Activated CD4-positive, alpha-beta T cell treated with anti-CD3 and anti-CD28 coated beads, Interleukin-2, amount 50 U/mL, for 1 hour (primary cell): ENCODE results near the gene SFMBT2.
"Not testable (repeated sequence)": the region's sequence is repeated elsewhere in the genome, so short reads cannot be mapped to it uniquely, and the experiment has no call there.

Experiments
- DNase-seq: peaks from one replicate; pipeline ENCODE4 v3.0.0-alpha.2; 2020

SFMBT2 gene

DNA sequence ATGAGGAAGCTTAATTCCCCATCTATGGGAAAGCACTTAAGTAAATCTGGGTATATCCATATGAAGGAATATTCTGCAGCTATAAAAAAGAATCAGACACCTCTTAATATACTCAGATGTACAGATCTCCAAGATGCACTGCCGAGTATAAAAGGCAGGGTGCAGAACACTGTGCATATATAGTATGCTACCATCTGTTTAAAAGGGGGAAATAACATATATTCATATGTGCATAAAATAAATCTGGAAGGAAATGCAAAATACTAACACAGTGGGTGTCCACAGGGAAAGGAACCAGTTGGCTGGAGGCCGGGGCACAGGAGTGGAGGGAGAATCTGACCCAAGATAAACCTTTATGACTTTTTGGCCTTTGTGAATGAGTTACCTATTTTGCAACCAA, 201.4 kb downstream of the SFMBT2 start:
- DNase-seq: no peak

DNA sequence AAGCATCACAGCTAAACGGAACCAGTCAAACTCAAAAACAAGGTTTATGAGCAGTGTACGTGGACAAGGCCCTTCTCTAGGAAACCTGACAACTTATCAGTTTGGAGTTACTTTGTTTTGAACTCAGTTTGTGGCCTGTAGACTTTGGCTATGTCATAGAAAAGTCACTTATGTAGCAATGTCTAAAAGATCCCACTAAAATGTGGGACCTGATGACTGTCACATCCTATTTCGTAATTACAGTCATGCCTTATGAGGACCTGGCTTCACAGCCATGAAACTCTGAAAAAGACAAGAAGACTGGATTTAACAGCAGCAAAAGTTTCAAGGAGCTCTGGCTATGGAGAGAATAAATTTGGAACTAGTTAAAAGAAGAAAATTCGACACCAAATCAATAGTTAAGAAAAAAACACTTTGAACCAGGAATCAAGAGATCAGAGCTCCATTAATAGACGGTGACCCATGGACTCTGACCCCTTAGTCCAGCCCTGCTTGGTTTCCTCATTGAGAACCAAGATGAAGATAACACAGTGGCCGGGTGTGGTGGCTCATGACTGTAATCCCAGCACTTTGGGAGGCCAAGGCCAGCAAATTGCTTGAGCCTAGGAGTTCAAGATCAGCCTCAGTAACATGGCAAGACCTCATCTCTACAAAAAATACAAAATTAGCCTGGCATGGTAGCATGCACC, 204.3 kb downstream of the SFMBT2 start:
- no peak for DNase-seq

DNA sequence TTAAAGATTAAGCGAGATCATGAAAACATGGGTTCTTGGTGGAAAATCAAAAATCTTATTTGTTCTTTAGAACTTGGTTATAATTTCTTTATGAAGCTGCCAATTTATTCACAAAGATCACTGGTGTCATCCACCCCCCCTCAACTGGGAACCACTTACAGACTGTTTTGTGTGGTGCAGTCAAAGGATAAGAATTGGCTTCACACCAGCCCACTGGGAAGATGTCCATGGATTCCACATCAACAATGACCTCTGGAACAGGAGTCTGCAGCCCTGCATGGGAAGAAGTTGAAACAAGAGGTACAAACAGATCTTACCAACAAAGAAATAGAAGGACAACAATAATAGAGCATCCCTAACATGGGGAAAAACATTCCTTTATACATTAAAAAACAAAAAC, 205.2 kb downstream of the SFMBT2 start:
- DNase-seq: no peak

DNA sequence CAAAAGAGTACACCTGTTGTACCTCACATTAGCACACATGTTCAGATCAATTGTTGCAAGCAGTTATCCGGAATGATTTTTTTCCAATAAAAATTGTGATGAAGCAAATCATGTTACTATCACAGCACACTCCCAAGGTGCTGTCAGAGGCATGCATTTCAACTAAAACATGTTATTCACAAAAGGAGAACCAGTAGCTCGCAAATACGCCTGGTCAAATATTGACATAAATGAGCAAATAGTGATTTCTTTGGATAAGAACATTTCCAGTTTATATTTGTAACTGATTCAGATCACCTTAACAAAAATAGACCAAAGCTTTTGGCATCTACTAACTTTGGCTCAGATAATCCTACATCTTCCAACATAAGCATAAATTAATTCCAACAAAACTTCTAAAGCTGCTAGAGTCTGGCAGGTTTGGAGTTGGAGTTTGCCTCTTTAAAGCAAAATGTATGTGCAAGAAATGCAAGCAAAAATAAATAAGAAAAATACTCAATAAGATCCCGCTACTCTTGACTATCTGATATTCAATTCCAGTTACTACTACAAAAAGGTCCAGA, 208.0 kb downstream of the SFMBT2 start:
- DNase-seq: no peak

DNA sequence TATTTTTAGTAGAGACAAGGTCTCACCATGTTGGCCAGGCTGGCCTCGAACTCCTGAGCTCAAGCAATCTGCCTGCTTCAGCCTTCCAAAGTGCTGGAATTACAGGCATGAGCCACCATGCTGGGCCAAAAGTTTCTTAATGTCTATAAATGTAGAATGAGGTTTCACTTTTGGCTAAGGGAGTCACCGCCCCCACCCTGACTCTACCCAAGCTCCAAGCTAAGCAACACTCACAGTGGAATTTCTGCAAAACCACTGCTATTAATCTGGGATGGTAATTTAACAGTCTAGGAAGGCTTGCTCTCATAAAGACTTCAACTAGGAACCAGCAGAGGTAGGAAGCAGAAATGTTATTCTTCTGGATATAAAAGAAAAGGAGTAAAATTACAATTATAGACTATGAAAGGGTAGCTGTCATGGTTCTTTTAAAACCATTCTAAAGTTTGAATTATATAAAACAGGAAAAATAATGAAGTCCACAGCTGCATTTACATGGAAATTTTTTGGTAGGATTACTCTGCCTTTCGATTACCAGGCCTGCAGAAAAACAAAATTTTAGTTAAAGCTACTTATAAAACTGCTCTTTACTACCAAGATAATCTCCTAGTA, 211.6 kb downstream of the SFMBT2 start:
- no peak for DNase-seq

DNA sequence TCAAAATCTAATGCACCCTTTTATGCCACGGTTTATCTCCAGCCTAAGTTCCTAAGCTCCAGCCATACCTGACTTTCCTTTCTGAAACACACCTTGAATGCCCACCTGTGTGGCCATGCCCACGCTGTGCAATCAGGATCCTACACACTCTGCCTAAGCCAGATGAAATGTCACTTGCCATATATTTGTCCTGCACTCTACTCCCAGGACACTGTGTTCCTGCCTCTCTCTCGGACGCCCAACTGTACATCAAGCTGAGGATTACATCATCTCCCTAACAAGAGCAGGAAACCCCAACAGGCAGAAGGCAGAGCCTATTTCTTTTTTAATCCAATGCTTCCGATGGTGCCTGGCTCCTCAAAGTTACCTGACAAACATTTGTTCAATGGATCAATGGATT, 214.6 kb downstream of the SFMBT2 start:
- no peak for DNase-seq

DNA sequence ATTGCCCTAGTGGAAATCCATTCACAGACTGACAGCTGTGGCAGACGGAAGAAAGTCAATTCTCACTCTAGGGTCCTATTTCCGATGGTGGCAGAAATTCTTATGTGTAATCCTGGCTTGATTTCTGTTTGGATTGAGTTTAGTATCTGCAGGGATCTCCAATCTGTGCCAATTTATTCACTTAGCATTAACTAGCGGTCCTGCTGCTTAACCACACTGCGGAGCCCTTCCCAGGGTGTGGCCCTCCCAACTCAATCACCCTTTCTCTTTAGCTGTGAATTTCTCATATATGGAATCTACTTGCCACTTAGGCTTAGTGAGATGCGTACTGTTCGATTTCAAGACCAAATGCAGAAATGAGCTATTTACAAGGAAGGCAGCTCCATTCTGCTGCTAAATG, 215.7 kb downstream of the SFMBT2 start:
- no peak for DNase-seq

DNA sequence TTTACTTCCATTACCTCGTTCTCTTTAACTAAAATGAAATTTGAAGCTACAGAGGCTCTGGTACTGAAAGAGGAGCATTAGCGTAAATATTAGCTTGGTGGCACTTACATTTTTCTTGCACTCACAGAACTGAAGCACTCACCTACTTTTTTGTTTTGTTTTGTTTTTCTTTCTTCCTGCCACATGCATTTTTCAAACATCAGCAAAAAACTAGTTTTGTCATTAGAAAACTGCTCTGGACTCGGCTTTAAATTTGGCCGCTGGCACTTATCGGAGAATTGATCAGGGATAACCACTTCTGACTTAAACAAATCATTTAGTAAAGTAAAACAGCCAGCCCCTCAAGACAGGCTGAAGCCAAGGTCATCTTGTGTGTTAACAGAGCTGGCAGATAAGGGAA, 216.3 kb downstream of the SFMBT2 start:
- no peak for DNase-seq

DNA sequence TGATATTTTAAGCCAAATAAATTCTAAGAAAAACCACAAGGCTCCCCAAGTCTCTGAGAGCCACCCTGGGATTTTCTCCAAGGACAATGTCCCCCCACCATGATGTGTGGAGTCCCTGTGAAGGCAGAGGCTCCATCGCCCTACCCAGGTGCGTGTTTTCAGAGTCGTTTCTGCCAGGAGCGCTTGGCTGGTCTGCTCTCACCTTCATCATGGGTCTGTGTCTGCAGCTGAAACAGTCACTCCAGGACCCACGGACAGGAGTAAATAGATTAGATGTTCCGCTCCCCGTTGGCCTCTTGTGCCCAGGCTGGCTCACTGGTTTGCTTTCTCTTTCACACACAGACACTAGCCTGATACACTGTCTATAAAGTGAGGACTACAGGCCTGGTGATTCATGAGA, 217.5 kb downstream of the SFMBT2 start:
- no peak for DNase-seq

DNA sequence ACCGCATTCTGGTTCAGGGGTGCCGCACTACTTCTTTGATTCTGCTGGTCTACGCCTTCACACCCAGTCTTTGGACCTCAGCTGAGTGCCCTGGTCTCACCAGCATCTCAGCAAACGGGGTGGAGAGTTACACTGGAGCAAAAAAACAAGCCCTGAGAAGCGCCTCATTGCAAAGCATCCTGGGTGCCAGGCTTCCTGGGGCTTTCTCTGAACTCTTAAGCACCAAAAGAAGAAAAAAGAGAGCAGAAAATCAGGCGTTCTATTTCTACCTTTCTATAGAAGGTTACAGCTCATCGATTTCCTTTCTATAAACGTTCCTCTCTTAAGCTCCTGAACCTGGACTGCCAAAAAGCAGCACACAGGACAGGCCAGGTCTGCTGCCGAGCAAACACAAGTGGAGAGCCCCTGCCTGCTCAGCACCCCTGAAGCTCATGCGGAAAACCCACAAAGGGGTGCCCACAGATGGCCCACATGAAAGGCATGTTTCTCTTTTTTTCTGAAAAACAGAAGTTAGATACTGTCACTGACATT, 217.9 kb downstream of the SFMBT2 start:
- peak; percentile 58 for DNase-seq

DNA sequence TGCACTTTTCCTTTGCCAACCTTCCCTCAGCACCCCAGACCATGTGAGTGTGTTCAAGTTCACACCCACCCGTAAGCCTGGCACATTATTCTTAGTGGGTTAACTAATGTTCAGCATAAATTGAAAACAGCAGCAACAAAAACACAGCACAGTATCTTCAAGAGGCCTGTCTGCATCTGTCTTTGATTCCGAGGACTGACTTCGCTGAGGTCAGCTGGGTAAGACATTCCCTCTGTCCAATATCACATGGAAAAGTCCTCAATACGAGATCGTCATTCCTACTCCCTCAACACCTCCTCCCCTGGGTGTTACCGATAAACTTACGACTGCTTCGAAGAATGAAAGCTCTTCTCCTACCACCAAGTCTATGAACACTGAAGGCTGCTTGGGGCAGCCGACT, 218.8 kb downstream of the SFMBT2 start:
- no peak for DNase-seq

DNA sequence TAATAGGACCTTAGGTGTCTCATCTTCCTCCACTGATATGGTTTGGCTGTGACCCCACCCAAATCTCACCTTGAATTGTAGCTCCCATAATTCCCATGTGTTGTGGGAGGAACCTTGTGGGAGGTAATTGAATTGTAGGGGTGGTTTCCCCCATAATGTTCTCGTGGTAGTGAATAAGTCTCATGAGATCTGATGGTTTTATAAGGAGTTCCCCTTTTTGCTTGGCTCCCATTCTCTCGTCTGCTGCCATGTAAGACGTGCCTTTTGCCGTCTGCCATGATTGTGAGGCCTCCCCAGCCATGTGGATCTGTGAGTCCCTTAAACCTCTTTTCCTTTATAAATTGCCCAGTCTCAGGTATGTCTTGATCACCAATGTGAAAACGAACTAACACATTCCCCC, 220.1 kb downstream of the SFMBT2 start:
- not testable (repeated sequence) for DNase-seq

DNA sequence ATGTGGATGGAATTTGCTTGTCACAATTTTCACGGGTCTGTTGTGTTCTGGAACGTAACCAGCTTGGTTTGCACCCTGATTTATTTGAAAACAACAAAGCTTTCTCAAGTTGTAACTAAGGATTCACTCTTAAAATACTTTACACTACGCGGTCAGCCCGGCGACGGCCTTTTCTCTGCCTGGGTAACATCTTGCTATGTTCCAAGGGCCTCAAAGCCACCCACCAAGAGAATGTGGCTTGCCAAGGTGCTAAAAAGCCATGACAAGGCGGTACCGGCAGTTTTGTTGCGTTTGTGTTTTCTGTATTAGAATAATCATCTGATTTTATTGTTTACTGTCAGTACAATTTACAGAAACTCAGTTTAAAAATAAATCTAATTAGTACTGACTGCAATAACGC, 220.9 kb downstream of the SFMBT2 start:
- DNase-seq: no peak

DNA sequence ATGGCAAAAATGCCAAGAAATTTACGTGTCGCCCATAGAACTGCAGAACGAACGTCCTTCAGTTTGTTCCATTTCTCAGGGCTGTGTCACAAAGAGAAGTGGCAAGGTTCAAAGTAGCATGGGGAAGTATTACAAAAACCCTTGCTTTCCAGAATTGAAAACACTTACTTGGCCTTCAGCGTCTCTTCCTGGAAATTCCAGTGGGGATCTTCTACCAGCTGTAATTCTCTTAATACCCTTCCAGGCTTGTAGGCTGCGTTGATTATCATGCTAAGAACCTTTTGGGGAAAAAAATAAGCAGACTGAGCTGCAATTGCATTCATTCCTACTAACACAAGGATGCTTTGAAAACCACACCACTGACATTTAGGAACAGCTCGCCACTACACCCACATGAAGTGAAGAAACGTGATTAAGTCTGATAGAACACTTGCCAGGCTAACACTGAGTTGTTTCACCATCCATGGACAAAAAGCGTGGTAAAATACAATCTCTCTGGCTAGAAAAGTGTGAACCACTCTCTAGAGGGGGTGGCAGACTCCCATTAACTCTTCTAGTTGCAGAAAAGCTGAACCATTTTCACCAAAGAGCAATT, 222.3 kb downstream of the SFMBT2 start:
- DNase-seq: no peak

DNA sequence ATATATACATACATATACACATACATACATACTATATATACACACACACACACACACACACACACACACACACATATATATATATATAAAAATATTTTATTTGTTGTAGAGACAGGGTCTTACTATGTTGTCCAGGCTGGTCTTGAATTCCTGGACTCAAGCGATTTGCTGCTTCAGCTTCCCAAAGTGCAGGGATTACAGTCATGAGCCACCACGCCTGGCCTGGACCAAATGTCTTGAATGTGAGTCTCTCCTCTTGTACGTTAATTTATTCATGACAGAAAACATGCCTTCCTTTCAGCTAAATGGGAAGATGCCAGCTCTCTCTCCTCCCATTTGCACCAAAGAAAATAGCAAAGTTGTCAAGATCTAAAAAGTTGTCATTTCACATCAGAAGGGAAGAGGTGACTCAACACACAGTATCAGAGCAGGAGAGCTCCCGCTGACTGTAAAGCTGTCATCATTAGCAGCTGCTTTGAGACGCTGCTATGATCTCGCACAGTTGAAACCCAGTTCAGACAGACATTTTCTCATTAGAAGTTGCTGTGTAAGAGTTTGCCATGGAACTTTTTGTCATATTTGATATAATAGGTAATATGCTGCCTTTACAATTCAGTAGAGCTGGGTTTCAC, 224.3 kb downstream of the SFMBT2 start:
- DNase-seq: no peak

DNA sequence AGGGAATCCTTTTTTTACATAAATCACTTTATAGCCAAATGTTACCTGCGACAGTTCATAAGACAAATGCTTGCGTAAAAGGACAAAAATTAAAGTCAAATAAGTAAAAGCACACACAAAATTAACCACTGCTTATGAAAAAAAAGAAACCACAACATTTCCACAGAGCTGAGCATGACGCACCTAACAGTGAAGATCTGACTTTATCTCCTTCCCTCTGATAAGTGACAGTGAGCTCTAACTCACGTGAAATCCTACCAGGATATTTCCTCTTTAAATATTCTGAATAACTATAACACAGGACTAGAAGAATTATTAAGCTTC, 225.5 kb downstream of the SFMBT2 start:
- no peak for DNase-seq

DNA sequence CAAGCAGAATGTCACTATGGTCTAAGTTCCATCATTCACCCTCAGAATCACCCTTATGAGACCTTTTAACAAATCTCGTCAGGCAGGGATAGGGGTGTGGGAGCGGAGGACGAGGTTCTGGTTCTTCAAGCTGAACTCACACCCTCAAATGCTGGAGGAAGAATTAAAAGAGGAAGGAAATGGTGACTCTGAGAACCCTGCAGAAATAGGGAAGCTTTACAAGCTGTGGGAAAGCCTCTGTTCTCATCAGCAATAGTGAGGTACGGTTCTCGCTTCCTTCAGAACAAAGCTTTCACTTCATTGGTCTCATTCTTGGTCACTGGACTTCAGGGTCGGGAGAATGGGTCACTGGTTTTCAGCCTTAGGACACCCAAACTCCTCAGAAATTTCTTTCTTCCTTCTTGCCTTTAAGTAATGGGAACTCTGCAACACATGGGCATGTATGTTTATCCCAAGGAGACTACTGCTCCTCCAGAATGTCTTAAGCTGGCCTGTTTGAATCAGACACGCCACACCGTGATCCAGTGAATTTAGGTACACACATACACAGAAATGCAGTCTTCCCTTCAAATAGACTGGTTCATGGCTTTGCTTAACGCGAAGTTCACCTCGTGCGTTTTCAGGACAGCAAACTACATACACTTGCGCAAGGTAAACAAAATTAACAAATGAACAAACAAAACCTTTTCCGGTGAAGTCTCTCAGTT, 226.0 kb downstream of the SFMBT2 start:
- DNase-seq: no peak

DNA sequence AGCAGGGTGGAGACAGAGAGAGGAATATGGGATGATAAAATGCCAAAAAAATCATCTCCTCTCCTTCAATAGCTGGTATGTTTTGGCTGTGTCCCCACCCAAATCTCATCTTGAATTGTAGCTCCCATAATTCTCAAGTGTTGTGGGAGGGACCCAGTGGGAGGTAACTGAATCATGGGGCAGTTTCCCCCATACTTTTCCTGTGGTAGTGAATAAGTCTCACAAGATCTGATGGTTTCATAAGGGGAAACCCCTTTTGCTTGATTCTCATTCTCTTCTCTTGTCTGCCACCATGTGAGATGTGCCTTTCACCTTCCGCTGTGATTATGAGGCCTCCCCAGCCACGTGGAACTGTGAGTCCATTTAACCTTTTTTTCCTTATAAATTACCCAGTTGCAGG, 226.7 kb downstream of the SFMBT2 start:
- not testable (repeated sequence) for DNase-seq

DNA sequence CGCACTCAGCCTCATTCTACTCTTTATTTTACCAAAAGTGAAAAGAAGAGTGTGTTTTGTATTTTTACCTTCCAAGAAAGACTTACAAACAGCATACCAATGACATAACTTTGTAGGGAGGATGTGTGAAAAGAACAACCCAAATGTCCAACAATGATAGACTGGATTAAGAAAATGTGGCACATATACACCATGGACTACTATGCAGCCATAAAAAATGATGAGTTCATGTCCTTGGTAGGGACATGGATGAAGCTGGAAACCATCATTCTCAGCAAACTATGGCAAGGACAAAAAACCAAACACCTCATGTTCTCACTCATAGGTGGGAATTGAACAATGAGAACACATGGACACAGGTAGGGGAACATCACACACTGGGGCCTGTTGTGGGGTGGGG, 228.5 kb downstream of the SFMBT2 start:
- not testable (repeated sequence) for DNase-seq

DNA sequence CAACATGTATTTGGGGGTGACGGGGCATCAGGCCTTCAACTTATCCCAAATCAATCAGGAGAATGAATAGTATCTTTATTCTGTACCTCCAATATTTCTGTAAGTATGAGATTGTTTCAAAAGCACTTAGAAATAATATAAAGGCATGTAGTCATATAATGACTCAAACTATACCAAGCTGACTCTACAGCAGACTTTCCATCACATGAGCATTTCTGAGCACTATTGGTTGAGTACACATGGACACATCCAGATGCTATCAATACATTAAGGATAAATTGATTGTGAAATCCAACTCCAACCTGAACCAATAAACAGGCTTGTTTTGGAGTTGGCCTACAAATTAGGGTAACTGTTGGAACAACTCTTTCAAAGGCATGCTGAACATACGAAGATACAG, 229.4 kb downstream of the SFMBT2 start:
- DNase-seq: no peak

DNA sequence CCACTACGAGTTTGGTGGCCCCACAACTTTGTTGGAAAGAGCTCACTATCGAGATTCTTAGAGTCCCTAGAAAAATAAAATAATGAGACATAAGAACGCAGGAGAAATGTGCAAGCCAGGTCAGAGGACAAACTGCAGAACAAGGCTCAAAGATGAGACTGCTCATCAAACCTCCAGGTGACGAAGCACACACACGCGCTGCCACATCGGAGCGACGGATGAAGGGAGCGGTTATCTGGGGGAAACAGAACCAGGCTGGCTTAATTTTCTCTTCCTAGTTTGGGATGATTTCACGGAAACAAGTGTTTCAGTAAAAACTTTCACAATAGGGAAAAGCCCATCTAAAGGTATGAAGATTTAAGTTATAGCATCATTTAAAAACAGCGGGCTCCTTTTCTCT, 231.3 kb downstream of the SFMBT2 start:
- DNase-seq: no peak

DNA sequence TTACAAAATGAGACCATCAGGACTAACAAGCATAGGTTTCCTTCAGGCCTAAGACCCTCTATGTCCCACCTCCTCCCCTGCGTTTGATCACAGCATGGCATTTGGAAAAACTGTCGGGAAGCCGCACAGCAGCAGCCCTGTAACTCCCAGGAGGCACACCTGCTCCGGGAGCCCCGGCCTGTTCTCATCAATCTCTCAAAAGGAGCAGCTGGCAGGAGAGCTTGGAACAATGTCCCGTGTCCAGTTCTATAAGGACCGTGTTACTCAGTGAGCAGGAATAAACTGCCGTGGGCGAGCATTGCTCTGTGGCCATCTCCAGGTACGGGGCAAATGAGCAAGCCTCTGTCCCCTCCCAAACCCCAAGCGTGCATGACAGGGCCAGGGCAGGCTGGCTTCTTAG, 236.9 kb downstream of the SFMBT2 start:
- no peak for DNase-seq

DNA sequence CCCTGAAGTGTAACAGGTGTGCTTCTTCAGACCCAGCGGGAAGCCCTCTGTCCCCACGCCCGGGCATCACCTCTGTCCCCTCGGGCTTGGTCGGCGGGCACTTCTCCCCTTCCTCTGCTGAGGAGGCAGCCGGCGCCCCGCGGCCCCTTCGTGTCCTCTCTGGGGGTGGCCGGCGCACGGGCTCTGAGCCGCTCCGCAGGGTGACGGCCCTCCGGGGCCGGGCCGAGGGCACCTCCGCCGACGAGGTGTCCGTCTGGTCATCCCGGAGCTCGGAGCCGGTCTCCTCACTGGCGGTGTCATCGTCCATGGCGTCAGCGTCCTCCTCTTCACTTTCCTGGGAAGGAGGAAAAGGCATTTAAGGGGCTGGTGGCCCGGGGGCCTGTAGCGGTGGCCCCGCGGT, 239.0 kb downstream of the SFMBT2 start:
- no peak for DNase-seq
